CD4-positive, alpha-beta memory T cell (primary cell): ENCODE measurements around the gene HNRNPA3. TPM values are rescaled to one million over a fixed set of nuclear protein-coding genes. Genes with fewer than 3 reads are reported as not detected.
A peak's percentile ranks its signal among the peaks of the same experiment; 100 is the strongest.

Source experiments
- CTCF ChIA-PET: fragments of 350-600 bp; sonication (Branson Sonifier 250); formaldehyde crosslinking; loops from one replicate; lab custom pipeline; 2021; ENCODE audit warnings: inconsistent platforms; ENCODE audit not compliant: partially characterized antibody; lab: Charles Lee
- POLR2A ChIA-PET: fragments of 350-600 bp; sonication (Branson Sonifier 250); formaldehyde crosslinking; loops from one replicate; lab custom pipeline; 2021; ENCODE audit not compliant: partially characterized antibody; lab: Charles Lee
- DNase-seq, 5 donors: peaks; one replicate each; pipeline versions ENCODE4 v3.0.0 to v3.0.0-alpha.2; 2020 to 2022; ENCODE audit warnings: mixed read lengths in 1 of 5
- H3K27ac ChIP-seq: one replicate; pipeline ENCODE4 v1.7.0; 2013; ENCODE audit warnings: low read depth, low read length
- H3K27me3 ChIP-seq: 2 replicates; pipeline ENCODE4 v1.7.0; 2013; ENCODE audit warnings: mild to moderate bottlenecking, low read length, moderate library complexity; ENCODE audit not compliant: insufficient read depth
- H3K36me3 ChIP-seq: 2 replicates; pipeline ENCODE4 v1.7.0; 2013; ENCODE audit warnings: mild to moderate bottlenecking, low read length, moderate library complexity; ENCODE audit not compliant: insufficient read depth
- H3K4me1 ChIP-seq: 2 replicates; pipeline ENCODE4 v1.7.0; 2013; ENCODE audit warnings: mild to moderate bottlenecking, low read length, moderate library complexity; ENCODE audit not compliant: insufficient read depth
- H3K4me3 ChIP-seq, 2 donors: one replicate each; pipeline ENCODE4 v1.7.0; 2013; ENCODE audit warnings: low read length in 2 of 2, mild to moderate bottlenecking in 1 of 2
- H3K9me3 ChIP-seq, 2 donors: one replicate each; pipeline ENCODE4 v1.7.0; 2013; ENCODE audit warnings: low read length in 2 of 2, control low read depth in 1 of 2; ENCODE audit not compliant: control insufficient read depth in 1 of 2
- H3K27ac Mint-ChIP-seq, 7 donors: one replicate each; pipeline ENCODE4 v1.8.0; 2020 to 2021; ENCODE audit warnings: mixed read lengths in 7 of 7, mild to moderate bottlenecking in 6 of 7, inconsistent platforms in 3 of 7, moderate library complexity in 3 of 7
- H3K27me3 Mint-ChIP-seq, 2 donors: one replicate each; pipeline ENCODE4 v1.8.0; 2020 to 2021; ENCODE audit warnings: mixed read lengths in 2 of 2
- H3K36me3 Mint-ChIP-seq, 2 donors: one replicate each; pipeline ENCODE4 v1.8.0; 2020 to 2021; ENCODE audit warnings: mixed read lengths in 2 of 2, inconsistent platforms in 1 of 2, mild to moderate bottlenecking in 1 of 2
- H3K4me1 Mint-ChIP-seq, 4 donors: one replicate each; pipeline ENCODE4 v1.8.0; 2020 to 2021; ENCODE audit warnings: mixed read lengths in 4 of 4, mild to moderate bottlenecking in 1 of 4
- H3K4me3 Mint-ChIP-seq, 8 donors: one replicate each; pipeline ENCODE4 v1.8.0; 2020 to 2021; ENCODE audit warnings: mixed read lengths in 8 of 8, mild to moderate bottlenecking in 7 of 8, moderate library complexity in 6 of 8, inconsistent platforms in 3 of 8
- H3K9me3 Mint-ChIP-seq, 8 donors: one replicate each; pipeline ENCODE4 v1.8.0; 2020 to 2021; ENCODE audit warnings: mixed read lengths in 8 of 8, mild to moderate bottlenecking in 5 of 8, inconsistent platforms in 3 of 8, moderate library complexity in 1 of 8
- intact Hi-C: fragments of 100-400 bp; cut with micrococcal nuclease; formaldehyde crosslinking; loops from one replicate; pipeline ENCODE4 v1.15.1; 2023
- polyA plus RNA-seq, 2 donors: library from polyadenylated mRNA; unstranded; fragments of 300-500 nt; fragmentation: Illumina TruSeq; gene quantifications; one replicate each; pipeline ENCODE4 v1.2.3, GENCODE V29; 2021
- total RNA-seq, 2 experiments: library from RNA; stranded (reverse); gene quantifications; one replicate each; pipeline ENCODE4 v1.2.3, GENCODE V29; 2021

HNRNPA3 gene
- total and polyA plus RNA-seq, 4 experiments from 2014 or later, result 41.1 to 175 (median 118) TPM

- Mint-ChIP-seq H3K4me1 (peaks cover 71 to 100% (median 87%) of the 10 kb centered on the region in 4 donors), H3K36me3 (peaks cover 15 to 47% of the 10 kb centered on the region in 2 donors), H3K27me3 (no peaks in the 10 kb centered on the region), H3K4me3 (peak overlapping the region in 6 of 8 donors; percentile 21 to 76 (median 56)), H3K27ac (peak overlapping the region in 5 of 7 donors; percentile 36 to 95 (median 78)), H3K9me3 (peaks cover 0 to 2% (median 0%) of the 10 kb centered on the region in 8 donors)
- Histone ChIP-seq H3K27me3 (no peaks in the 10 kb centered on the region), H3K4me3 (no peak overlapping the region), H3K4me1 (peaks cover 98% of the 10 kb centered on the region), H3K9me3 (no peaks in the 10 kb centered on the region), H3K36me3 (no peaks in the 10 kb centered on the region), H3K27ac (no peak overlapping the region)
- DNase-seq, result no peak
- CTCF ChIA-PET, result interaction anchor here (0.5 to 0.9 kb wide), 2 partner anchors 47 to 92 kb away, joined by 3 to 4 read pairs; no protein-coding TSS in a partner anchor
- intact Hi-C loops, result no loop called here
- POLR2A ChIA-PET, result interaction anchor here (1.0 to 1.5 kb wide), 3 partner anchors 9 to 21 kb away, joined by 3 to 5 read pairs (median 4); no protein-coding TSS in a partner anchor
These were observed 44.1 kb downstream of the HNRNPA3 start for GRCh38 chr2:177256695-177257094.

DNA sequence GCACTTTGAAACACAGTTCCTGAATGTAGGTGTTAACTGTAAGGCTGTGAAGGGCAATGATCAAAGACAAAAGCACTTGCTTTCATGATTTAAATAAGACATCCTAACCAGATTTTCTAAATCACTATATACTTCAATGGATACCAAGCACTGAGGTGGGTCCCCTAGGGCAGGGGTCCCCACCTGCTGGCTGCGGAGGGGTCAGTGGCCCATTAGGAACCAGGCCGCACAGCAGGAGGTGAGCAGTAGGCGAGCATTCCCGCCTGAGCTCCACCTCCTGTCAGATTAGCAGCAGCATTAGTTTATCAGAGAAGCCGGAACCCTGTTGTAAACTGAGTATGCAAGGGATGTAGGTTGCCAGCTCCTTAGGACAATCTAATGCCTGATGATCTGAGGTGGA lies 44.9 kb downstream of the HNRNPA3 start:
- no peaks in the 10 kb centered on the region for H3K27me3 Mint-ChIP-seq
- peaks cover 0 to 2% (median 0%) of the 10 kb centered on the region in 8 donors for H3K9me3 Mint-ChIP-seq
- H3K27ac Mint-ChIP-seq, result peak overlapping the region; percentile 11 to 95 (median 42)
- H3K4me3 Mint-ChIP-seq, result peak overlapping the region in 6 of 8 donors; percentile 21 to 76 (median 56)
- no peaks in the 10 kb centered on the region for H3K9me3 ChIP-seq
- peaks cover 70 to 100% (median 87%) of the 10 kb centered on the region in 4 donors for H3K4me1 Mint-ChIP-seq
- H3K27ac ChIP-seq, result no peak overlapping the region
- intact Hi-C loops, result no loop called here
- CTCF ChIA-PET, result no interaction called here
- POLR2A ChIA-PET, result interaction anchor here (1.2 to 1.5 kb wide), 2 partner anchors 8 to 17 kb away, joined by 4 to 5 read pairs; no protein-coding TSS in a partner anchor
- H3K36me3 Mint-ChIP-seq, result peaks cover 12 to 49% of the 10 kb centered on the region in 2 donors
- H3K27me3 ChIP-seq, result no peaks in the 10 kb centered on the region
- no peak overlapping the region for H3K4me3 ChIP-seq
- no peaks in the 10 kb centered on the region for H3K36me3 ChIP-seq
- no peak for DNase-seq
- H3K4me1 ChIP-seq, result peaks cover 98% of the 10 kb centered on the region

- peak overlapping the region in 4 of 8 donors; percentile 7 to 55 (median 19) for H3K4me3 Mint-ChIP-seq
- H3K9me3 ChIP-seq, result no peaks in the 10 kb centered on the region
- H3K4me1 Mint-ChIP-seq, result peaks cover 64 to 98% (median 81%) of the 10 kb centered on the region in 4 donors
- H3K27me3 ChIP-seq, result no peaks in the 10 kb centered on the region
- ChIA-PET CTCF (no interaction called here), POLR2A (interaction anchor here (1.5 kb wide), 1 partner anchor 18 kb away, joined by 5 read pairs; no protein-coding TSS in a partner anchor)
- no peak overlapping the region for H3K27ac ChIP-seq
- H3K4me1 ChIP-seq, result peaks cover 94% of the 10 kb centered on the region
- DNase-seq, result no peak
- H3K36me3 ChIP-seq, result no peaks in the 10 kb centered on the region
- H3K9me3 Mint-ChIP-seq, result peaks cover 0 to 2% (median 0%) of the 10 kb centered on the region in 8 donors
- peaks cover 12 to 48% of the 10 kb centered on the region in 2 donors for H3K36me3 Mint-ChIP-seq
- H3K27me3 Mint-ChIP-seq, result no peaks in the 10 kb centered on the region
- H3K27ac Mint-ChIP-seq, result peak overlapping the region in 5 of 7 donors; percentile 24 to 95 (median 31)
- H3K4me3 ChIP-seq, result no peak overlapping the region
- intact Hi-C loops, result no loop called here
These were observed 45.5 kb downstream of the HNRNPA3 start for GRCh38 chr2:177258059-177258458.

DNA sequence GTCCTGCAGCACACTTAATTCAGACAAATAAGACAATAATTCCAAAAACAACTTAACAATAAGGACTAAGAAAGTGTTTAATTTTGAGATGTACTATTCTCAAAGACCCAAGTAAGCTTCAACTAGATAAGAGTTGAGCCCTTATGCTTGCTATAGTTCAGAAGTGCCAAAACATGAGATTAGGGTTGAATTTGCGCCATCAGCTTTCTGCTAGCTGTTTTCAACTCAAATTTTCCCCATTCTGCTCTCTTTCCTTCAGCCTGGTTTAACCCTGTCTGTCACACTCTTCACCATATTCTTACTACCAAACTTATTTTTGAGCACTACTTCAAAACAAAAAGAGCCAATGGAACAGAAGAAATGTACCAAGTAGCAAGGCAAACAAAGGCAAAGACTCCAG lies 47.8 kb downstream of the HNRNPA3 start:
- DNase-seq, result no peak
- ChIA-PET CTCF (interaction anchor here (0.8 to 1.6 kb wide), 6 partner anchors 21 to 96 kb away, joined by 3 to 6 read pairs (median 3); no protein-coding TSS in a partner anchor), POLR2A (interaction anchor here (0.9 to 2.1 kb wide), 6 partner anchors 10 to 95 kb away, joined by 3 to 13 read pairs (median 4); partner anchors contain the start of gene HNRNPA3)
- Histone ChIP-seq H3K27ac (no peak overlapping the region), H3K4me1 (peaks cover 73% of the 10 kb centered on the region), H3K27me3 (no peaks in the 10 kb centered on the region), H3K36me3 (no peaks in the 10 kb centered on the region), H3K9me3 (no peaks in the 10 kb centered on the region), H3K4me3 (no peak overlapping the region)
- H3K27ac Mint-ChIP-seq, result peak overlapping the region in 5 of 7 donors; percentile 26 to 99 (median 76)
- peaks cover 46 to 86% (median 62%) of the 10 kb centered on the region in 4 donors for H3K4me1 Mint-ChIP-seq
- H3K4me3 Mint-ChIP-seq, result peak overlapping the region; percentile 43 to 93 (median 69)
- H3K27me3 Mint-ChIP-seq, result no peaks in the 10 kb centered on the region
- H3K9me3 Mint-ChIP-seq, result peaks cover 0 to 2% (median 0%) of the 10 kb centered on the region in 8 donors
- H3K36me3 Mint-ChIP-seq, result peaks cover 9 to 42% of the 10 kb centered on the region in 2 donors
- intact Hi-C loops, result loop anchor here (5.0 kb wide), 2 partner anchors 132 to 852 kb away; partner anchors contain the start of genes AGPS and RBM45

DNA sequence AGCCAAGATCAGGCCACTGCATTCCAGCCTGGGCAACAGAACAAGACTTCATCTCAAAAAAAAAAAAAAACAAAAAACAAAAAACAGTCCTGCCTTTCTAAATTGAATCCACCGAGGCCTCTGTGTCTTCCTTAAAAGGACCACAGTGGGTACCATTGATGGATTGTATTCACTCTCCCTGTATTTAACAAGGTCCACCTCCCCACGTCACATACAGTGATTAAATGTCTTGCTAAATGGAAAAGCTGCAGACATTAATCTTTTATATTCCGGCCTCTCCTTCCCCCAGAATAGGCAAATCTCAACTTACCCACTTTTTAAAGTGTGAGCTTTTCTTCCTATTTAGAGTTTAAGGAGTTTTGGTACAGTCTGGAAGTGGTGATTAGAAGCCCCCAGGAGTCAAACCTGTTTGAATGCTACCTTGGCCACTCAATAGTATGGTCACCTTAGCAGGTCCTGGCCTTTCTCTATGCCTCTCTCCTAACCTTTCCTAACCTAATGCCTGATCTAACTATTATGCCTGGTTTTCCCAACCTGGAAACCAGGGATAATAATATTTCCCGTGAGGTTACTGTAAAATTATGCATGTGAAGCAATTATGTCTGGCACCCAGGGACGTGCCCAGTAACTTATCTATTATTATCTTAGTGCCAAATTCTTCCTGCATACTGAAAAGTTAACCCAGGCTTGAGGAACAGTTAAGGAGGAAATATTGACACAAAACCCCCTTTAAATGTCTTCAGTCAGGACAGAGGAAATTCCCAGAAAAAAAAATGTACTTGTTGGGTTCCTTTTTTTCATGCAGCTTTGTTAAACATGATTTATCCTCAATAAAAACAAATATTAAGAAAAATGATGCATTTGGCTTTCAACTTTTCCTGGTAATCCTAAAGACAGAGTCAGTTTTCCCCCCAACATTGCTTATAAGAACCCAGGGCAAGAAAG lies 48.8 kb downstream of the HNRNPA3 start:
- H3K27me3 Mint-ChIP-seq, result no peaks in the 10 kb centered on the region
- H3K27ac ChIP-seq, result peak overlapping the region; percentile 100
- peak overlapping the region; percentile 57 to 100 for H3K4me3 ChIP-seq

DNA sequence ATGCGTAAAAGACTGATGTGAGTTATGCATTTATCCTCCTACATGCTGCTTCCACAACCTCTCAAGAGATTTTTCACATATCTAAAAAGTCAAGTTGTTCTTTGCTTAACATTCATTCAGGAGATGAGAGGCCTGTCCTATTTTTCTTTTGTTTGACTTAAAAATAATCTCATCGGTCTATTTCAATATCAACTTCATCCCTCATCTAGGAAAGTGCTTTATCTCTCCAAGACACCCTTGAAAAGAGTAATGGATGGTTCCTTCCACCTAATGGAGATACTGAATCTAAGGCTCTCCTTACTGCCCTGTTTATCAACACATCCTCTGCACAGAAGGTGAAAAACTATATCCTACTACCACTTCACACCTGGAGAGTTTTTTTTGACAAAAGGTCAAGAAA lies 49.5 kb downstream of the HNRNPA3 start:
- POLR2A ChIA-PET, result interaction anchor here (1.2 to 7.0 kb wide), 13 partner anchors 19 to 153 kb away, joined by 4 to 260 read pairs (median 55); partner anchors contain the start of genes AGPS and HNRNPA3
- peak overlapping the region; percentile 93 to 98 (median 96) for H3K4me3 Mint-ChIP-seq
- peaks cover 9 to 41% of the 10 kb centered on the region in 2 donors for H3K36me3 Mint-ChIP-seq
- H3K36me3 ChIP-seq, result no peaks in the 10 kb centered on the region
- H3K9me3 Mint-ChIP-seq, result peaks cover 0 to 2% (median 0%) of the 10 kb centered on the region in 8 donors
- H3K27ac ChIP-seq, result peak overlapping the region; percentile 100
- CTCF ChIA-PET, result interaction anchor here (2.0 to 11.1 kb wide), 8 partner anchors 19 to 98 kb away, joined by 5 to 161 read pairs (median 37); no protein-coding TSS in a partner anchor
- H3K4me1 ChIP-seq, result peaks cover 73% of the 10 kb centered on the region
- peak overlapping the region; percentile 57 to 100 for H3K4me3 ChIP-seq
- H3K9me3 ChIP-seq, result no peaks in the 10 kb centered on the region
- H3K27me3 Mint-ChIP-seq, result no peaks in the 10 kb centered on the region
- intact Hi-C loops, result loop anchor here (1.0 to 5.0 kb wide), 3 partner anchors 9 to 850 kb away; partner anchors contain the start of genes AGPS and RBM45
- H3K27me3 ChIP-seq, result no peaks in the 10 kb centered on the region
- peaks cover 47 to 86% (median 60%) of the 10 kb centered on the region in 4 donors for H3K4me1 Mint-ChIP-seq
- peak overlapping the region; percentile 91 to 99 (median 96) for H3K27ac Mint-ChIP-seq
- DNase-seq, result no peak

More for the DNA sequence above, 48.8 kb downstream of the HNRNPA3 start:
- H3K27ac Mint-ChIP-seq, result peak overlapping the region; percentile 57 to 99 (median 96)
- ChIA-PET CTCF (interaction anchor here (1.4 to 1.6 kb wide), 3 partner anchors 23 to 97 kb away, joined by 3 to 6 read pairs (median 4); no protein-coding TSS in a partner anchor), POLR2A (interaction anchor here (0.9 to 4.1 kb wide), 8 partner anchors 33 to 96 kb away, joined by 3 to 34 read pairs (median 4); partner anchors contain the start of gene HNRNPA3)
- Histone ChIP-seq H3K9me3 (no peaks in the 10 kb centered on the region), H3K4me1 (peaks cover 73% of the 10 kb centered on the region), H3K27me3 (no peaks in the 10 kb centered on the region), H3K36me3 (no peaks in the 10 kb centered on the region)
- intact Hi-C loops, result loop anchor here (1.0 to 5.0 kb wide), 3 partner anchors 8 to 851 kb away; partner anchors contain the start of genes AGPS and RBM45
- no peak for DNase-seq
- H3K36me3 Mint-ChIP-seq, result peaks cover 9 to 42% of the 10 kb centered on the region in 2 donors
- H3K4me1 Mint-ChIP-seq, result peaks cover 47 to 86% (median 61%) of the 10 kb centered on the region in 4 donors
- H3K4me3 Mint-ChIP-seq, result peak overlapping the region; percentile 93 to 98 (median 96)
- H3K9me3 Mint-ChIP-seq, result peaks cover 0 to 2% (median 0%) of the 10 kb centered on the region in 8 donors
